Activated gamma-delta T cell treated with Interleukin-2 at 50 U/mL for 16 hours (primary cell): ENCODE results near the gene PRKAR2B.
A peak's percentile ranks its signal among the peaks of the same experiment; 100 is the strongest.
"Not testable (repeated sequence)": the region's sequence is repeated elsewhere in the genome, so short reads cannot be mapped to it uniquely, and the experiment has no call there.

ENCODE experiments used
- DNase-seq: peaks from one replicate; pipeline ENCODE4 v3.0.0-alpha.2; 2020

PRKAR2B gene

DNA sequence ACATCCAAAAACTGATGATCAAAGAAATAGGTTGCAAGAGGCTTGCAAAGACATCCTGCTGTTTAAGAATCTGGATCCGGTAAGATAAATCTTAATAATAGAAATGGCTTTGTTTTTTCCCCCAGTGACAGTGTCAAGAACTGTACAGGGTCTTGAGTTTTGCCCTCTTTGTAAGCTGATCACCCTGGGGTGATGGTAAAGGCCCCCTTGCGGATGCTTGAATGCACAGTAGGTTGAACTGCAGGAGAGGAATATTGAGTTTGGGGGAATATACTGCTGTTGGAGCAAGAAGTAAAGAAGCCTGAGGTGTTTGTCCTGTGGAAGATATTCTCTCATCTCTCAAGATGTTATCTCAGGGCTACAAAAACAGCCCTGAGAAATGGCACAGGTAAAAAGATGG, 83.7 kb downstream of the PRKAR2B start:
- no peak for DNase-seq

DNA sequence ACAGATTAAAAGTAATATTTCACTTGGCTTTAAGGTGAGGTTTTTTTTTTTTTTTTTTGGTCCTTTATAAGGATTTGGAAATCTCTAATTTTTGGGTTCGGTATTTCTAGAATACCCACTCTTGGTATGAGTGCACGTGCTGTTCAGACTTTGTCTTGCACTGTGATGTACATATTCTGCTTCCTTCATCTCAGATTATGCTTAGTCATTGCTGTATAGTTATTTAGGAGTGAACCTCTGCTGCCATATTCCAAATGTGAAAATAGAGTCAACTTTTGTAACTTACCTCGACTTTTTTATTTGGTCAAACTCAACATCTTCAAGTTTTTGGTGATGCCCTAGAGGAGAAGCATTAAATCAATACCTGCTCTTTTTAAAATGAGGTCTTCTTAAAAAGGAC, 84.2 kb downstream of the PRKAR2B start:
- DNase-seq, result no peak

- DNase-seq, result no peak
These were observed 86.1 kb downstream of the PRKAR2B start for GRCh38 chr7:107130487-107131220.

GRCh38 chr7:107133396-107133795, 88.9 kb downstream of the PRKAR2B start:
- no peak for DNase-seq

- DNase-seq, result no peak
These were observed 94.4 kb downstream of the PRKAR2B start for GRCh38 chr7:107138696-107139420.

DNA sequence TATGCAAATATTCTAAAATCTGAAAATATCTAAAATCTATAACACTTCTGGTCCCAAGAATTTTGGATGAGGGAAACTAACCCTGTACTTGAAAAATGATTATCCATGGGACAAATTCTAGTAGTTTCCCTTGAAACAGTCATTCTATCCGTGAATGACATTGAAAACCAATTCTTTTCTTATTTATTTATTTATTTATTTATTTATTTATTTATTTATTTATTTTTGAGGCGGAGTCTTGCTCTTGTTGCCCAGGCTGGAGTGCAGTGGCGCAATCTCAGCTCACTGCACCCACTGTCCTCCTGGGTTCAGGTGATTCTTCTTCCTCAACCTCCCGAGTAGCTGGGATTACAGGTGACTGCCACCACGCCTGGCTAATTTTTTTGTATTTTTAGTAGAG, 99.4 kb downstream of the PRKAR2B start:
- DNase-seq, result not testable (repeated sequence)

GRCh38 chr7:107145067-107145838, 100.7 kb downstream of the PRKAR2B start:
- no peak for DNase-seq

GRCh38 chr7:107147464-107148393, 103.2 kb downstream of the PRKAR2B start:
- DNase-seq, result peak; percentile 23

DNA sequence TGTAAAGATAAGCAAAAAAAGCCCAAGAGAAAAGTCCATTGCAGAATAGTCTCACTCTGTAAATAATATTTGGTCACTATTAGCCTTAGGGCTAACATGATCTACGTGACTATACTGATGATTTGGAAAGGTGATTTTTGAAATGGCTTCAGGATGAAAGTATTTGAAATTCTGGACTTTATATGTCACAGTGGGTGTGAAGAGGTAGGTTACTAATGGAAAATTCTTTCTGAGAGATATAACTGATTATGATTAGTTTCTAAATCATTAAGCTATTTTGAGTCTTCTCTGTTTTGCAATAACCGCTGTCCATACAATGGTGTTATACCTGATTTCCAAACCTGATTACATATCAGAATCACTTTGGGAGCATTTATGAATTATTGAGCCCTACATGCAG, 104.2 kb downstream of the PRKAR2B start:
- no peak for DNase-seq

GRCh38 chr7:107149863-107150262, 105.4 kb downstream of the PRKAR2B start:
- no peak for DNase-seq

GRCh38 chr7:107150375-107151073, 106.0 kb downstream of the PRKAR2B start:
- DNase-seq, result peak; percentile 83

- no peak for DNase-seq
These were observed 107.0 kb downstream of the PRKAR2B start for GRCh38 chr7:107151538-107151937.

- no peak for DNase-seq
These were observed 107.5 kb downstream of the PRKAR2B start for GRCh38 chr7:107152011-107152410.

GRCh38 chr7:107154826-107155225, 110.3 kb downstream of the PRKAR2B start:
- no peak for DNase-seq

DNA sequence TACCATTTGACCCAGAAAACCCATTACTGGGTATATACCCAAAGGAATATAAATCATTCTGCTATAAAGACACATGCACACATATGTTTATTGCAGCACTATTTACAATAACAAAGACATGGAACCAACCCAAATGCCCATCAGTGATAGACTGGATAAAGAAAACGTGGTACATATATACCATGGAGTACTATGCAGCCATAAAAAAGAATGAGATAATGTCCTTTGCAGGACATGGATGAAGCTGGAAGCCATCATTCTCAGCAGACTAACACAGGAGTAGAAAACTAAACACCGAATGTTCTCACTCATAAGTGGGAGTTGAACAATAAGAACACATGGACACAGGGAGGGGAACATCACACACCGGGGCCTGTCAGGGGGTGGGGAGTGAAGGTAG, 111.2 kb downstream of the PRKAR2B start:
- not testable (repeated sequence) for DNase-seq

GRCh38 chr7:107157091-107157490, 112.6 kb downstream of the PRKAR2B start:
- DNase-seq, result no peak

- DNase-seq, result no peak
These were observed 113.5 kb downstream of the PRKAR2B start for GRCh38 chr7:107158028-107158427.

GRCh38 chr7:107160389-107160788, 115.9 kb downstream of the PRKAR2B start:
- no peak for DNase-seq

GRCh38 chr7:107161415-107161814, 116.9 kb downstream of the PRKAR2B start:
- no peak for DNase-seq

GRCh38 chr7:107162475-107162874, 118.0 kb downstream of the PRKAR2B start:
- no peak for DNase-seq

DNA sequence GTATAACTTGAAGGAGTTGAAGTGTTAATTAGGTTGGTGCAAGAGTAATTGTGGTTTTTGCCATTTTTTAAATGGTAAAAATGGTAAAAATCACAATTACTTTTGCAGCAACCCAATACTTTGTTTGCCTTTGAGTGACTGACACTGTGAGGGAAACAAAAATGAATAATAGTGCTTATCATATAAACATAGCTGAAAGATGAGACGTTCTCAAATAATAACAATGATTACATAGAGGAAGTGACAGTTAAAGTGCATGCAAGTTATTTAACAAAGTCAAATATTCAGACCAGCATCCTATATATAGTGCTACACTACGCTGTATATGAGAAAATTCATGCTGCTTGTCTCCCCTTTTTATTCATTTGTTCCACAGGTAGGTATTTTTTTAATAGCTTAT, 119.6 kb downstream of the PRKAR2B start:
- no peak for DNase-seq

DNA sequence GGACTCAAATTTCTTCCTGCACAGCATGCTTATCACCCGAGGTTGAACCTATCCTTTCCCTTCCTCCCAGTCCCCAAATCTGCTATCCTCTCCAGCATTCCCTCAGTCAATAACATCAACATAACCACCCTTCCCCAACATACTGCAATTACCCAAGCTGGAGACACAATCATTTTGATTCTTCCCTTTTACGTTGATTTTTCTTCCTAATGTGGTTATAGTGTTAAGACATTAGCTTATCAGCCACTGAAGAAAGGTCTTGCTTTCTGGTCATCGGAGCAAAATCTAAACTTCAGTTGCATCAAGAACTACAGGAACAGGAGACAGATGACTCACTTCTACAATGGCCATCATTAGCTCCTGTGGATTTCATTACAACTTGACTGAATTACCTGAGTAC, 120.8 kb downstream of the PRKAR2B start:
- DNase-seq, result no peak
